Measurements from ENCODE around the gene DPYSL3. TPM values are rescaled to one million over a fixed set of nuclear protein-coding genes. Genes with fewer than 3 reads are reported as not detected.
"Not testable (repeated sequence)": the region's sequence is repeated elsewhere in the genome, so short reads cannot be mapped to it uniquely, and the experiment has no call there.

Gene DPYSL3
- total and polyA plus RNA-seq, 4 experiments from 2014 or later, result 0.06 to 0.25 TPM; not detected in 2

- Mint-ChIP-seq H3K27ac (no peak overlapping the region), H3K4me1 (no peaks in the 10 kb centered on the region), H3K36me3 (no peaks in the 10 kb centered on the region), H3K4me3 (no peak overlapping the region), H3K9me3 (peaks cover 0 to 3% (median 0%) of the 10 kb centered on the region in 8 donors), H3K27me3 (peaks cover 1 to 2% of the 10 kb centered on the region in 2 donors)
- H3K9me3 ChIP-seq (ENCODE audit: control insufficient read depth in 1 of 2, low read length in 2 of 2), result no peaks in the 10 kb centered on the region
- ChIA-PET POLR2A (ENCODE audit: partially characterized antibody) (no interaction called here), CTCF (ENCODE audit: partially characterized antibody) (no interaction called here)
- H3K27me3 ChIP-seq (ENCODE audit: insufficient read depth, low read length), result no peaks in the 10 kb centered on the region
- no peak overlapping the region for H3K27ac ChIP-seq (ENCODE audit: low read depth, low read length)
- H3K36me3 ChIP-seq (ENCODE audit: insufficient read depth, low read length), result no peaks in the 10 kb centered on the region
- no peaks in the 10 kb centered on the region for H3K4me1 ChIP-seq (ENCODE audit: insufficient read depth, low read length)
- DNase-seq, result no peak
- H3K4me3 ChIP-seq (ENCODE audit: low read length in 2 of 2), result no peak overlapping the region
- intact Hi-C loops (cut with micrococcal nuclease), result no loop called here
These were observed 136.5 kb downstream of the DPYSL3 start for GRCh38 chr5:147373328-147373727.

GRCh38 chr5:147372191-147372590 is 137.7 kb downstream of the DPYSL3 start:
- intact Hi-C loops (cut with micrococcal nuclease), result no loop called here
- Histone ChIP-seq H3K4me3 (ENCODE audit: low read length in 2 of 2) (no peak overlapping the region), H3K4me1 (ENCODE audit: insufficient read depth, low read length) (no peaks in the 10 kb centered on the region), H3K27me3 (ENCODE audit: insufficient read depth, low read length) (no peaks in the 10 kb centered on the region), H3K27ac (ENCODE audit: low read depth, low read length) (no peak overlapping the region), H3K9me3 (ENCODE audit: control insufficient read depth in 1 of 2, low read length in 2 of 2) (no peaks in the 10 kb centered on the region), H3K36me3 (ENCODE audit: insufficient read depth, low read length) (no peaks in the 10 kb centered on the region)
- no peak for DNase-seq
- POLR2A ChIA-PET (ENCODE audit: partially characterized antibody), result no interaction called here
- Mint-ChIP-seq H3K4me1 (no peaks in the 10 kb centered on the region), H3K36me3 (no peaks in the 10 kb centered on the region), H3K4me3 (no peak overlapping the region), H3K27ac (no peak overlapping the region), H3K9me3 (peaks cover 0 to 3% (median 0%) of the 10 kb centered on the region in 8 donors), H3K27me3 (peaks cover 0 to 2% of the 10 kb centered on the region in 2 donors)
- CTCF ChIA-PET (ENCODE audit: partially characterized antibody), result no interaction called here

GRCh38 chr5:147371290-147371689 is 138.6 kb downstream of the DPYSL3 start:
- Mint-ChIP-seq H3K4me1 (no peaks in the 10 kb centered on the region), H3K36me3 (no peaks in the 10 kb centered on the region), H3K4me3 (no peak overlapping the region), H3K9me3 (peaks cover 0 to 3% (median 0%) of the 10 kb centered on the region in 8 donors), H3K27me3 (peaks cover 0 to 2% of the 10 kb centered on the region in 2 donors), H3K27ac (no peak overlapping the region)
- DNase-seq, result no peak
- ChIA-PET POLR2A (ENCODE audit: partially characterized antibody) (no interaction called here), CTCF (ENCODE audit: partially characterized antibody) (no interaction called here)
- Histone ChIP-seq H3K27me3 (ENCODE audit: insufficient read depth, low read length) (no peaks in the 10 kb centered on the region), H3K4me1 (ENCODE audit: insufficient read depth, low read length) (no peaks in the 10 kb centered on the region), H3K36me3 (ENCODE audit: insufficient read depth, low read length) (no peaks in the 10 kb centered on the region), H3K9me3 (ENCODE audit: control insufficient read depth in 1 of 2, low read length in 2 of 2) (no peaks in the 10 kb centered on the region), H3K27ac (ENCODE audit: low read depth, low read length) (no peak overlapping the region), H3K4me3 (ENCODE audit: low read length in 2 of 2) (no peak overlapping the region)
- intact Hi-C loops (cut with micrococcal nuclease), result no loop called here

- H3K27me3 ChIP-seq (ENCODE audit: insufficient read depth, low read length), result no peaks in the 10 kb centered on the region
- Mint-ChIP-seq H3K9me3 (peaks cover 0 to 3% (median 0%) of the 10 kb centered on the region in 8 donors), H3K27me3 (peaks cover 0 to under 1% of the 10 kb centered on the region in 2 donors), H3K4me3 (no peak overlapping the region), H3K27ac (no peak overlapping the region), H3K4me1 (no peaks in the 10 kb centered on the region), H3K36me3 (no peaks in the 10 kb centered on the region)
- ChIA-PET POLR2A (ENCODE audit: partially characterized antibody) (no interaction called here), CTCF (ENCODE audit: partially characterized antibody) (interaction anchor here (0.8 to 1.6 kb wide), 4 partner anchors 179 to 836 kb away, joined by 3 to 6 read pairs (median 3); no protein-coding TSS in a partner anchor)
- DNase-seq, result no peak
- intact Hi-C loops (cut with micrococcal nuclease), result no loop called here
- H3K9me3 ChIP-seq (ENCODE audit: control insufficient read depth in 1 of 2, low read length in 2 of 2), result no peaks in the 10 kb centered on the region
- no peak overlapping the region for H3K4me3 ChIP-seq (ENCODE audit: low read length in 2 of 2)
- H3K4me1 ChIP-seq (ENCODE audit: insufficient read depth, low read length), result no peaks in the 10 kb centered on the region
- H3K36me3 ChIP-seq (ENCODE audit: insufficient read depth, low read length), result no peaks in the 10 kb centered on the region
- no peak overlapping the region for H3K27ac ChIP-seq (ENCODE audit: low read depth, low read length)
These were observed 140.0 kb downstream of the DPYSL3 start for GRCh38 chr5:147369742-147370374.

- POLR2A ChIA-PET (ENCODE audit: partially characterized antibody), result not testable (repeated sequence)
These were observed 142.5 kb downstream of the DPYSL3 start for GRCh38 chr5:147367381-147367780.

GRCh38 chr5:147361441-147362175 is 148.3 kb downstream of the DPYSL3 start:
- no peaks in the 10 kb centered on the region for H3K36me3 ChIP-seq (ENCODE audit: insufficient read depth, low read length)
- ChIA-PET POLR2A (ENCODE audit: partially characterized antibody) (no interaction called here), CTCF (ENCODE audit: partially characterized antibody) (no interaction called here)
- H3K27me3 ChIP-seq (ENCODE audit: insufficient read depth, low read length), result no peaks in the 10 kb centered on the region
- no peak overlapping the region for H3K4me3 Mint-ChIP-seq
- H3K4me3 ChIP-seq (ENCODE audit: low read length in 2 of 2), result no peak overlapping the region
- DNase-seq, result no peak
- H3K9me3 Mint-ChIP-seq, result peaks cover 0 to 7% (median under 1%) of the 10 kb centered on the region in 8 donors
- intact Hi-C loops (cut with micrococcal nuclease), result no loop called here
- H3K36me3 Mint-ChIP-seq, result no peaks in the 10 kb centered on the region
- H3K9me3 ChIP-seq (ENCODE audit: control insufficient read depth in 1 of 2, low read length in 2 of 2), result no peaks in the 10 kb centered on the region
- no peaks in the 10 kb centered on the region for H3K27me3 Mint-ChIP-seq
- no peak overlapping the region for H3K27ac Mint-ChIP-seq
- H3K4me1 Mint-ChIP-seq, result no peaks in the 10 kb centered on the region
- no peak overlapping the region for H3K27ac ChIP-seq (ENCODE audit: low read depth, low read length)
- no peaks in the 10 kb centered on the region for H3K4me1 ChIP-seq (ENCODE audit: insufficient read depth, low read length)

More at GRCh38 chr5:147367381-147367780, 142.5 kb downstream of the DPYSL3 start:
- H3K27me3 ChIP-seq (ENCODE audit: insufficient read depth, low read length); H3K4me1 Mint-ChIP-seq; H3K4me3 Mint-ChIP-seq; H3K9me3 ChIP-seq (ENCODE audit: control insufficient read depth in 1 of 2, low read length in 2 of 2); H3K36me3 Mint-ChIP-seq; H3K4me1 ChIP-seq (ENCODE audit: insufficient read depth, low read length); CTCF ChIA-PET (ENCODE audit: partially characterized antibody); DNase-seq; H3K4me3 ChIP-seq (ENCODE audit: low read length in 2 of 2); H3K27me3 Mint-ChIP-seq; H3K27ac ChIP-seq (ENCODE audit: low read depth, low read length); intact Hi-C loops (cut with micrococcal nuclease); H3K9me3 Mint-ChIP-seq; H3K36me3 ChIP-seq (ENCODE audit: insufficient read depth, low read length); H3K27ac Mint-ChIP-seq: not testable (repeated sequence)

GRCh38 chr5:147360816-147361215 is 149.1 kb downstream of the DPYSL3 start:
- no peak for DNase-seq
- Histone ChIP-seq H3K9me3 (ENCODE audit: control insufficient read depth in 1 of 2, low read length in 2 of 2) (no peaks in the 10 kb centered on the region), H3K27ac (ENCODE audit: low read depth, low read length) (no peak overlapping the region), H3K4me3 (ENCODE audit: low read length in 2 of 2) (no peak overlapping the region), H3K36me3 (ENCODE audit: insufficient read depth, low read length) (no peaks in the 10 kb centered on the region), H3K4me1 (ENCODE audit: insufficient read depth, low read length) (no peaks in the 10 kb centered on the region), H3K27me3 (ENCODE audit: insufficient read depth, low read length) (no peaks in the 10 kb centered on the region)
- Mint-ChIP-seq H3K36me3 (no peaks in the 10 kb centered on the region), H3K4me1 (no peaks in the 10 kb centered on the region), H3K27me3 (no peaks in the 10 kb centered on the region), H3K9me3 (peaks cover 0 to 7% (median under 1%) of the 10 kb centered on the region in 8 donors), H3K4me3 (no peak overlapping the region), H3K27ac (no peak overlapping the region)
- ChIA-PET CTCF (ENCODE audit: partially characterized antibody) (no interaction called here), POLR2A (ENCODE audit: partially characterized antibody) (no interaction called here)
- intact Hi-C loops (cut with micrococcal nuclease), result no loop called here

Measured in CD4-positive, alpha-beta memory T cell (primary cell).